Measurements from ENCODE around the gene GMPPB. TPM values are rescaled to one million over a fixed set of nuclear protein-coding genes. Genes with fewer than 3 reads are reported as not detected.

The GMPPB gene
- total RNA-seq, 2 experiments from 2014 or later: 43.0 to 43.6 TPM

DNA sequence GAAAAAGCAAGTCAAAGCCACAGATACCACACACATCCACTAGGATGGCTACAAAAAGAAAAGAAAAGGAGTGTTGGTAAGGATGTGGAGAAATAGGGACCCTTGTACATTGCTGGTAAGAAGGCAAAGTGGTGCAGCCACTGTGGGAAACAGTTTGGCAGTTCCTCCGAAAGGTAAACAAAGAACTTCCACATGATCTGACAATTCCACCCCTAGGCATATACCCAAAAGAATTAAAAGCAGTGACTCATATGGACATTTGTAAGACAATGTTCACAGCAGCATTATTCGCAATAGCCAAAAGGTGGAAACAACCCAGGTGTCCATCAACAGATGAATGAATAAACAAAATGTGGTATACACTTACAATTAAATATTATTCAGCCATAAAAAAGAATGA, 22.2 kb upstream of the GMPPB start:
- Mint-ChIP-seq H3K4me1 (peaks cover 5% of the 10 kb centered on the region), H3K4me3 (no peak overlapping the region), H3K27ac (no peak overlapping the region), H3K27me3 (no peaks in the 10 kb centered on the region), H3K36me3 (peaks cover 5% of the 10 kb centered on the region), H3K9me3 (no peaks in the 10 kb centered on the region)
- no peak for DNase-seq

DNA sequence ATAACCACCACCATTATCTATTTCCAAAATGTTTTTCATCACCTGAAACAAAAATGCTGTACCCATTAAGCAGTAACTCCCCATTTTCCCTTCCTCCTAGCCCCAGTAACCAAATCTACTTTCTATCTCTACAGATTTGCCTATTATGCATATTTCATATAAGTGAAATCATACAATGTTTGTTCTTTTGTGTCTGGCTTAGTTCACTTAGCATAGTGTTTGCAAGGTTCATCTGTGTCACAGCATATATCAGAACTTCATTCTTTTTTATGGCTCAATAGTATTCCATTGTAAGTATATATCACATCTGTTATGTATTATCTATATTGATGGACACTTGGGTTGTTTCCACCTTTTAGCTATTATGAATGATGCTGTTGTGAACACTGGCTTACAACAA, 16.7 kb upstream of the GMPPB start:
- DNase-seq: no peak
- no peak overlapping the region for H3K27ac Mint-ChIP-seq
- H3K36me3 Mint-ChIP-seq: peaks cover 24% of the 10 kb centered on the region
- H3K4me3 Mint-ChIP-seq: no peak overlapping the region
- no peaks in the 10 kb centered on the region for H3K27me3 Mint-ChIP-seq
- H3K9me3 Mint-ChIP-seq: no peaks in the 10 kb centered on the region
- peaks cover 3% of the 10 kb centered on the region for H3K4me1 Mint-ChIP-seq

DNA sequence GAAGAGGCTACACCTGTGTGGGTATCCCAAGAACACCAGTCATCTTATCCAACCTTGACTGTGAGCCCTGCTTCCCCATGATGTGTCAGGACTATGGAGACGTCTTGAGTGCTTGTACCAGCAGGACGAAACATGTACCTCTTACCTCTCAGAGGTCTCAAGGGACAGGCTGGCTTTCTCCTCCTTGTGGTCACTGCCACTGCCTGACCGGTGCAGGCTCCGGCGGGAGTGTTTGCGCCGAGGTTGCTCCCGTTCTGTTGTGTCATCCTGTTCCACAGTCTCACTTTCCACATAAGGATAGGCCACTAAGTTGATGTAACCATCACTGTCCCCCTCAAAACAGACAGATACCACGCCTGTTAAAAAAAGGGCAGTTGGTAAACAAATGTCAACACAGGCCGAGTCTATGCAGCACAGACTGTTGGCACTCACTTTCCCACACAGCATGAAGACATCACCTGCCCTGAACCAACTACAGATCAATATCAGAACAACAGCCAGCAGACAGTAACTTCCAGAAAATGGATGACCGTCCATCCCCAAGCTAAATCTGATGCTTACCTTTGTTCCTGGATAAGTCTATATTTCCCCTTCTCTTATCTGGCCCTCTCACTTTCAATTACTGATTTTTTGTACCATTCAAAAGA, 14.4 kb upstream of the GMPPB start:
- Mint-ChIP-seq H3K4me3 (no peak overlapping the region), H3K27me3 (no peaks in the 10 kb centered on the region), H3K9me3 (no peaks in the 10 kb centered on the region), H3K27ac (no peak overlapping the region), H3K4me1 (peaks cover 3% of the 10 kb centered on the region), H3K36me3 (peaks cover 25% of the 10 kb centered on the region)
- no peak for DNase-seq

DNA sequence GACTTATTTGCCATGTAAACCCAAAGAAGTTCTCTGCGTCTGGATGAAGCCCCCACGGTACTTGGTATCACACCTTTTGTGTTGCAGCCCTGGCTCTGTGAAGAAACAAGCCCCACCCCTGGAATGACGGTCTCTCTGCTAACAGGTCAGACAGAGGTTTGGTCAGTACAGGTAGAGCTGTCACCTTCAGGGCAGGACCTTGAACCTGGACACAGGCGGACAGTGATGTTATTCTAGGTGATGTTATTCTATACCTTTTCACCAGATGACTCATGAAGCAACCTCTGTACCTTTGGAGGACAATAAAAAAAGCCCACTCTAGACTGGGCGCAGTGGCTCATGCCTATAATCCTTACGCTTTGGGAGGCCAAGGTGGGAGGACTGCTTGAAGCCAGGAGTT, 11.0 kb upstream of the GMPPB start:
- Mint-ChIP-seq H3K27me3 (no peaks in the 10 kb centered on the region), H3K4me3 (no peak overlapping the region), H3K4me1 (peaks cover 3% of the 10 kb centered on the region), H3K27ac (no peak overlapping the region), H3K9me3 (no peaks in the 10 kb centered on the region), H3K36me3 (peaks cover 27% of the 10 kb centered on the region)
- DNase-seq: no peak

DNA sequence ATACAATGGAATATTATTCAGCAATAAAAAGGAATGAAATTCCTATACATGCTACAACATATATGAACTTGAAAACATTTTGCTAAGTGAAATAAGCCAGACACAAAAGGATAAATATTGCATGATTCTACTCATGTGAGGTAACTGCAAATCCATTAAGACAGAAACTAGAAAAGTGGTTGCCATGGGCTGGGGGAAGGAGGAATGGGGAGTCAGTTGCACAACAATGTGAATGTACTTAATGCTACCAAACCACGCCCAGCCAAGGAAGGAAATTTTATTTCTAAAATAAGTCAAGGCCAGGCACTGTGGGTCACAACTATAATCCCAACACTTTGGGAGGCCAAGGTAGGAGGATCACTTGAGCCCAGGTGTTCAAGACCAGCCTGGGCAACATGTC, 9.8 kb upstream of the GMPPB start:
- no peaks in the 10 kb centered on the region for H3K27me3 Mint-ChIP-seq
- no peak overlapping the region for H3K4me3 Mint-ChIP-seq
- no peak overlapping the region for H3K27ac Mint-ChIP-seq
- H3K36me3 Mint-ChIP-seq: peaks cover 25% of the 10 kb centered on the region
- DNase-seq: no peak
- H3K4me1 Mint-ChIP-seq: peaks cover under 1% of the 10 kb centered on the region
- H3K9me3 Mint-ChIP-seq: no peaks in the 10 kb centered on the region

DNA sequence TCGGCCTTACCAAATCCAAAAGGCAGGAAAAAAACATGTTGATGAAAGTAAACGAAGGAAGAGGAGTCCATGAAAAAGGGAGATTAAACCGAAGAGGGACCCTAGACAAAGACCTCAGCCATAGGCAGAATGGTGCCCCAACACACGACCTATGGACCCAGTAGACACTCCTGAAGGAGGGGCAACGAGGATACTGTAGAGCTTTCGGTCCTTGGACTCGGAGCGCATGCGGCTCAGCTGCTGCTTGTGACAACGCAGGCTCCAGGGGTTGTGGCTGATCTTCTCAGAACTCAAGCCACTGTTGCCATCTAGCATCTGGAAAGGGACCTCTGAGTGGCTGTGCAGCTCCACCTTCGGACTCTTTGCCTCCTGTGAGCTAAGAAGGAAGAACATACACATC, 8.8 kb upstream of the GMPPB start:
- H3K27ac Mint-ChIP-seq: no peak overlapping the region
- no peaks in the 10 kb centered on the region for H3K4me1 Mint-ChIP-seq

DNA sequence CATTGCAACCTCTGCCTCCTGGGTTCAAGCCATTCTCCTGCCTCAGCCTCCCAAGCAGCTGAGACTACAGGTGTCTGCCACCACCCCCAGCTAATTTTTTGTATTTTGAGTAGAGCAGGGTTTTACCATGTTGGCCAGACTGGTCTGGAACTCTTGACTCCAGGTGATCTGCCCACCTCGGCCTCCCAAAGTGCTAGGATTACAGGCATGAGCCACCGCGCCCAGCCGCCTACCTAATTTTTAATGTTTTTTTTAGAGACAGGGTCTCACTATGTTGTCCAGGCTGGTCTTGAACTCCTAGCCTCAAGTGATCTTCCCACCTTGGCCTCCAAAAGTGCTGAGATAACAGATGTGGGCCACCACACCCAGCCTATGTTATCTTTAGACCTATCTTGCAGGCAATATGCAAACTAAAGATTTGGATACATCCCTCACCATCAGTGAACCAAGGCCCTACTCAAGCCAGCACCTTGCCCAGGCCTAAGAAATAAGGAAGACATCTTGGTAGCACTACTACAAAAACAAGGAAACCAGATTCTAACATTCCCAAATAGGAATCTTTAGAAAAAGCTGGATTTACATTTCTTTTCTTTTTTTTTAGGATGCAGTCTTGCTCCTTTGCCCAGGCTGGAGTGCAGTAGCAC, 6.3 kb upstream of the GMPPB start:
- DNase-seq: no peak
- peaks cover 4% of the 10 kb centered on the region for H3K36me3 Mint-ChIP-seq
- H3K4me1 Mint-ChIP-seq: no peaks in the 10 kb centered on the region
- no peak overlapping the region for H3K4me3 Mint-ChIP-seq
- no peak overlapping the region for H3K27ac Mint-ChIP-seq
- H3K27me3 Mint-ChIP-seq: no peaks in the 10 kb centered on the region
- H3K9me3 Mint-ChIP-seq: no peaks in the 10 kb centered on the region

More for the DNA sequence above, 8.8 kb upstream of the GMPPB start:
- peaks cover 15% of the 10 kb centered on the region for H3K36me3 Mint-ChIP-seq
- H3K4me3 Mint-ChIP-seq: no peak overlapping the region
- H3K27me3 Mint-ChIP-seq: no peaks in the 10 kb centered on the region
- no peaks in the 10 kb centered on the region for H3K9me3 Mint-ChIP-seq
- no peak for DNase-seq

DNA sequence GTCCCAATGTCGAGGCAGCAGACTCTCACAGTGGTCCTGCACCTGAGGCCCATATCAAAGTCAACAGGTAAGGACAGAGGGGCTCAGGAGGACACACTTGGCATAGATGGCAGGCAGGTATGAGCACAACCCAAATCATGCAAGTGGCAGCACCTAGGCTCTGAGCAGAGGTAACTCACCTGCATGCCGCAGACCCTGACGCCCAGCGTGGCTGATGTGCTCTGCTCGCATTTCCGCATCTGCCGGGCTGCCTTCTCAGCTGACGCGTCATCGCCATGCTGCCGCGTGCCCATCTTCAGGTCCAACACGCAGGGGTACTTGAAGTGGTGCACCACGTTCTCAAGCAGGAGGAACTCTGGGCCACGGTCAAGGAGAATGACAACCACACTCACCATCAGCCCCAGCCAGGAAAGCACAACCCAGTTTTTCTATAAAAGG, 4.2 kb upstream of the GMPPB start:
- no peak overlapping the region for H3K4me3 Mint-ChIP-seq
- no peaks in the 10 kb centered on the region for H3K27me3 Mint-ChIP-seq
- H3K4me1 Mint-ChIP-seq: peaks cover 6% of the 10 kb centered on the region
- no peaks in the 10 kb centered on the region for H3K9me3 Mint-ChIP-seq
- peaks cover 7% of the 10 kb centered on the region for H3K36me3 Mint-ChIP-seq
- no peak for DNase-seq
- no peak overlapping the region for H3K27ac Mint-ChIP-seq

DNA sequence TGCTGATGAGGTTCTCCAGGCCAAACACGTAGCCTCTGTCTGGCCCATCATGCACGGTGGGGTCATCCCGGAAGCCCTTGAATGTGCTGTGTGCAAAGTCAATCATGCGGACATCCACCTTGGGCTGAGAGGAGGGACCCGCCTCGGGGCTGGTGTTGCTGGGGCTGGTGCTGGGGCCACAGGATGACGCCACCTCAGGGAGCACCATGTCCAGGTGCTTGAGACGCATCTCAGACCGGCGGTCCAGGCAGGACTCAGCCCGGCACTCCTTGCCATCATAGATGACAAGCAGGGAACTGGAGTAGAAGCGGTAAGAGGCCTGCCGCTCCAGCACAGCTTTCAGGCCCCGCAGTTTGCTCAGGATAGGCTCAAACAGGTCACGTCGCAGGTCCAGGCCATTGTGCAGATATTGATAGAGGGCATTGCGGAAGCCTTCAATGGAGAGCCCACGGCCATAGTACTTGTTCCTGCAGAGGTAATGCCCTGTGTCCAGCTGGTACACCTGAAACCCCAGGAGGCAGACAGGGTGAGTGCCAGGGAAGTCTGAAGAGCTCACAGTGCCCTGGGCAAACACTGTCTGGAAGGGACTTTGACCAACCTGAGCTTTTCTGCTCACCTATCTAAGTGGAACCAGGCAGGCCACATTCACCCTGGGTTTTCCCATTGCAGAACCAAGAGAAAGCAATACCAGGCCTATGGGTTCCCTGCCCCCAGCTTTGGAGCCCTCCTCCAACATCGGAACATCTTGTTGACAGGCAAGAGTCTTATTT, 3.6 kb upstream of the GMPPB start:
- Mint-ChIP-seq H3K9me3 (no peaks in the 10 kb centered on the region), H3K36me3 (peaks cover 9% of the 10 kb centered on the region), H3K4me3 (no peak overlapping the region), H3K4me1 (peaks cover 11% of the 10 kb centered on the region), H3K27me3 (no peaks in the 10 kb centered on the region), H3K27ac (no peak overlapping the region)
- DNase-seq: no peak

DNA sequence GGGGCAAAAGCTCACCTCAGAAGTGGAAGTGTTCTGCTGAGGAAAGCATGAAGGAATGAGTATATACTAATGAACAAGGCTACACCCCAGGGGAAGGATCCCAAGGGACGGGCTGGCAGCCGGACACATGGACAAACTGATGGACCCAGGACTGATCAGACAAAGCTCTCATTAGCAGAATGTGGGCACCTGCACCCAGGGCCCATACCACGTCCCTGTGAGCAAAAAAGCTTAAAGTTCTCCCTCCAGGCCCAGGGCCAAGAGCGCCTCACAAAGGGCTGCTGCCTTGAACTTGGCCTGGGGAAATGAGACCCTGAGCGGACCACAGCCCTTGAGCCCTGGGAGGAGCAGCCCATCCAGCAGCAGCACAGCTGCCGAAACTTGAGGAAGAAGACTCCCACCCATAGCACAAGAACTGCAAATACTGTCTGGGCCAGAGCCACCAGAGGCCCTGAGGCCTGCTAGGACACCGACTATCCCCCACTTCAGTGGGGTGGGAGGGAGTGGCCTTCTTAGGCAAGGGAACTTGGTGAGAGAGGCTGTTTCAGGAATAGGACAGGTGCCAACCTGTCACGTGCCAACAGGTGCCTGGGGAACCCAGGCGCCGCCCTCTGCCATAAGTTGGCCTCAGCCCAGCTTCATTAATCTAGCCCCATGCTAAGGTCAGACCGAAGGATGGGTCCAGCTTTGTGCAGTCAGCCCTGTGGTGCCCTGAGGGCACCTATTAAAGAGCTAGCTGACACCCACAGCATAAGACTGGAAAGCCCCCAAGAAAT, 2.3 kb upstream of the GMPPB start:
- Mint-ChIP-seq H3K27ac (peak overlapping the region; percentile 63), H3K27me3 (no peaks in the 10 kb centered on the region), H3K4me1 (peaks cover 15% of the 10 kb centered on the region), H3K4me3 (no peak overlapping the region), H3K9me3 (no peaks in the 10 kb centered on the region), H3K36me3 (peaks cover 11% of the 10 kb centered on the region)
- no peak for DNase-seq

DNA sequence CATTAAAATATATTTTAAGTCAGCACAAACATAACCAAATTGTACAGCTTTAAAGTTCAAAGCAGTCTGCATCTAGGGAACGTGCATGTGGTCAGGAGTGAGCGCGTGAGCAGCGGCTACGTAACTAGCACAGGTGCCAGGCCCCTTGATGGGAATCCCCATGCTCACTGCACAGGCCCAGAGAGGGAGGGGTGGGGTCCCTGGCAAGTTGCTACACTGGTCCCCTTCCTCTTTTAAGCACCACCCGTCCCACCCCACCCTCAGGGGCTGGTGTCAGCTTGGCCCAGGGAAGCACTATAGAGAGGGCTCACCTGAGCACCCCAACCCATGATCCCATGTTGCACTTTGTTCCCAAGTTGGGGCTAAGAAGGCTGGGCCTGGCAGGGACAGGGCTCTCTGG, 835 bp upstream of the GMPPB start:
- H3K4me1 Mint-ChIP-seq: peaks cover 17% of the 10 kb centered on the region
- peak overlapping the region; percentile 98 for H3K27ac Mint-ChIP-seq
- H3K27me3 Mint-ChIP-seq: no peaks in the 10 kb centered on the region
- DNase-seq: peak; percentile 41
- no peaks in the 10 kb centered on the region for H3K9me3 Mint-ChIP-seq
- peak overlapping the region; percentile 96 for H3K4me3 Mint-ChIP-seq
- peaks cover 17% of the 10 kb centered on the region for H3K36me3 Mint-ChIP-seq

DNA sequence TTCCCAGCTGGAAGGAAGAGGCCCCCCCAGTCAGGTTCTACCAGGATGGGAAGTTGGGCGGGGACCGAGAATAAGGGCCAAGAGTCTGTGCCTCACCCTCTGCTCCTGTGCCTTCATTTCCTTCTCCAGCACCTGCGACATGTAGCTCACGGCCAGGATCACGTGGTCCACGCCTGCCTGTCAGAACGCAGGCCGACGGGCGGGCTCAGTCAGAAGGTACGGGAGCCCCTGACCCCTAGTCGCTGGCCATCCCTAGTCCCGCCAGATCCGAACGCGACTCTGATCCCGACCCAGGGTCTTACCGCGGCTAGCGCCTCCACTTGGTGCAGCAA, 489 bp downstream of the GMPPB start:
- H3K4me3 Mint-ChIP-seq: peak overlapping the region; percentile 96
- H3K27ac Mint-ChIP-seq: peak overlapping the region; percentile 98
- H3K27me3 Mint-ChIP-seq: peaks cover 2% of the 10 kb centered on the region
- no peaks in the 10 kb centered on the region for H3K9me3 Mint-ChIP-seq
- DNase-seq: peak; percentile 70
- H3K4me1 Mint-ChIP-seq: peaks cover 29% of the 10 kb centered on the region
- H3K36me3 Mint-ChIP-seq: peaks cover 22% of the 10 kb centered on the region

DNA sequence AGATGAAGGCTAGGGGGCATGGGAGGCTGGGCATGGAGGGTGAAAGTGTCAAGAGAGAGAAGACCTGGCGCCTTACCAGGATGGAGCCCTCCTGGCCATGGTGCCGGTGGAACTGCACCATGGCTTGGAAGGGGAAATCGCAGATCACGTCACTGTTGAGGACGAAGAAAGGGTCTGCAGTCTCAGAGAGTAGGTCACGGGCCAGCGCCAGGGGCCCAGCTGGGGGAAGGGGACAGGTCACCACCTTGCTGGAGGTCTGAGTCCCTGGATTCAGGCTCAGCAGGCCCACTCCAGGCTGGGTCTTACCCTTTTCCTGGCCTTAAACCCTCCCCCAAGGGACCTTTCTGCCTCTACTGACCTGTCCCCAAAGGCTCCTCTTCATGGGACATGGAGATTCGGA, 855 bp downstream of the GMPPB start:
- Mint-ChIP-seq H3K27ac (peak overlapping the region; percentile 98), H3K4me3 (peak overlapping the region; percentile 96), H3K36me3 (peaks cover 22% of the 10 kb centered on the region), H3K9me3 (no peaks in the 10 kb centered on the region), H3K27me3 (peaks cover 2% of the 10 kb centered on the region), H3K4me1 (peaks cover 29% of the 10 kb centered on the region)
- no peak for DNase-seq

DNA sequence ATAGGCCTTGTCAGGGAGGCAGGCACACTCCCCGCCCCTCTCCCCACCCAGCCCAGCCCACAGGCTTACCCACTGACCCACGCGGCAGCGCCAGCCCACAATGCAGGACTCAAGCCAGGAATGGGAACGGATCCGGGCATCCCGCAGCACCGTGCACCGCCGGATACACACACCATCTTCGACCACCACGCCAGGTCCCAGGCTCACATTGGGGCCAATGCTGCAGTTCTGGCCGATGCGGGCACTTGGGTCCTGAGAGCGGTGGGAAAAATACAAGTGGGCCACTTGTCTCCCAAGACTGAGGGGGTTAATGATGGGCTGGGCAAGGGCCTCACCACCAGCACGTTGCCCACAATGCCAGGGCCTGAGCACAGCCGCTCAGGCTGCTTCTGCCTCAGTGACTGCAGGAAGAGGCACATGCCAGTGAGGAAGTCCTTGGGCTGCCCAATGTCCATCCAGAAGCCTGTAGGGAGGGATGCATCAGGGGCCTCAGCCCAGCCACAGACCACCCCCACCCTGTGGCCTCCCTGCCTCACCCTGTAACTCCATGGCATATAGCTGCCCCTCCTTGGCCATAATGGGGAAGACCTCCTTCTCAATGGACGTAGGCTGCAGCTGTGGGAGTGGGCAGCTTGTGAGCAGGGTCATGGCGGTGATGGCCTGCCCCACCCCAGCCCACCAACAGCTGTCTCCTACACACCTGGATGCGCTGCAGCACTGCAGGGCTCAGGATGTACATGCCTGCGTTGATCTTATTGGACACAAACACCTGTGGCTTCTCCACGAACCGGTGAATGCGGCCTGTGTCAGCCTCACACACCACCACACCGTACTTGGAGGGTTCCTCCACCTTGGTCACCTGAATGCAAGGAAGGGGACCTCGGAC, 1.6 kb downstream of the GMPPB start:
- DNase-seq: no peak
- peaks cover 22% of the 10 kb centered on the region for H3K36me3 Mint-ChIP-seq
- H3K9me3 Mint-ChIP-seq: no peaks in the 10 kb centered on the region
- H3K27ac Mint-ChIP-seq: peak overlapping the region; percentile 71
- peaks cover 2% of the 10 kb centered on the region for H3K27me3 Mint-ChIP-seq
- H3K4me3 Mint-ChIP-seq: peak overlapping the region; percentile 96
- H3K4me1 Mint-ChIP-seq: peaks cover 29% of the 10 kb centered on the region

Measured in activated naive CD8-positive, alpha-beta T cell treated with anti-CD3 and anti-CD28 coated beads for 36 hours (primary cell).